Thyroid gland (tissue), 4 donors: Measurements from ENCODE around the gene NEUROD1.

ENCODE experiments used
- CTCF ChIP-seq, 6 experiments: fragments of 200-600 bp in 3 of 6; fragments of 450-650 bp in 3 of 6; sonication (generic) in 3 of 6; IDR thresholded peaks; one replicate each; pipeline ENCODE4 v1.5.1; 2016 to 2019; ENCODE audit warnings: antibody characterized with exemption in 6 of 6, mild to moderate bottlenecking in 2 of 6, inconsistent platforms in 1 of 6, moderate library complexity in 1 of 6
- POLR2A ChIP-seq, 2 donors: fragments of 450-650 bp; IDR thresholded peaks; one replicate each; pipeline ENCODE4 v1.6.1; 2017; ENCODE audit warnings: antibody characterized with exemption in 2 of 2, mild to moderate bottlenecking in 2 of 2, moderate library complexity in 1 of 2

GRCh38 chr2:181643151-181643550 is 37.2 kb downstream of the NEUROD1 start:
- TF ChIP-seq CTCF (IDR thresholded peaks at IDR 0.05) (no peak), POLR2A (IDR thresholded peaks at IDR 0.05) (no peak)
